ENCODE results near the gene NAMPT.
A peak's percentile ranks its signal among the peaks of the same experiment; 100 is the strongest.

DNA sequence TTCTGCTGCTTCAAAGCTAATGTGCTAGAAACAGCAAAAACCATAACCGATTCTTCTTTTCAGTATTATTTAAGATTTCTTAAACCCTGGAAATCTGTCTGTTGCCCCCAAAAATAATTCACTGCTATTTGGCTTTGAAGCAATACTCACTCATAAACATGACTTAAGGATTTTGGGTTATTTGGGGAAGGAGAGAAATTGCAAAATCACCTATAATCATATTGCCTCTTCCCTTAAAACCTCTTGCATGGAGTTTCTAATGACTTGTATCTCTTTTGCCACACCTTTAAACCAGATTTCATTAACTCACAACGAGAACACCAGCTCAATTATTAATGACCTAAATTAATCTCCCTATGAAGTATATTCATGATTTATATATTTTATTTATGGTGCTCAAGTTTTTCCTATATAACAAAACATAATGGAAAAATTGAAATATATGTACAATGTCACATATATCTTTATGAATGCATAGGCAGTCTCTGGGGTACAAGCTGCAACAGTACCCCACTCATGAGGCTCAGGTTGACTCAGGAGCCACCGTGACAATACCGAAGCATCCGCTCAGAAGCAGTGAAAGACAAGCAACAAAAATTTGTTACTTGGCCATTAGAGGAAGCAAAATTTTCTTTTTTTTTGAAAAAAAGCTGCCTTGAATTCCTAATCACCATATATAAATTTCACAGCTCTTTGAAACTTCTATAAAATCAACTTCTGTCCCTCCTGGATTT lies 3.0 kb downstream of the NAMPT start:
- peak; percentile 28 for TF ChIP-seq POLR2A (IDR thresholded peaks at IDR 0.05)
- TF ChIP-seq, protein P1, sequence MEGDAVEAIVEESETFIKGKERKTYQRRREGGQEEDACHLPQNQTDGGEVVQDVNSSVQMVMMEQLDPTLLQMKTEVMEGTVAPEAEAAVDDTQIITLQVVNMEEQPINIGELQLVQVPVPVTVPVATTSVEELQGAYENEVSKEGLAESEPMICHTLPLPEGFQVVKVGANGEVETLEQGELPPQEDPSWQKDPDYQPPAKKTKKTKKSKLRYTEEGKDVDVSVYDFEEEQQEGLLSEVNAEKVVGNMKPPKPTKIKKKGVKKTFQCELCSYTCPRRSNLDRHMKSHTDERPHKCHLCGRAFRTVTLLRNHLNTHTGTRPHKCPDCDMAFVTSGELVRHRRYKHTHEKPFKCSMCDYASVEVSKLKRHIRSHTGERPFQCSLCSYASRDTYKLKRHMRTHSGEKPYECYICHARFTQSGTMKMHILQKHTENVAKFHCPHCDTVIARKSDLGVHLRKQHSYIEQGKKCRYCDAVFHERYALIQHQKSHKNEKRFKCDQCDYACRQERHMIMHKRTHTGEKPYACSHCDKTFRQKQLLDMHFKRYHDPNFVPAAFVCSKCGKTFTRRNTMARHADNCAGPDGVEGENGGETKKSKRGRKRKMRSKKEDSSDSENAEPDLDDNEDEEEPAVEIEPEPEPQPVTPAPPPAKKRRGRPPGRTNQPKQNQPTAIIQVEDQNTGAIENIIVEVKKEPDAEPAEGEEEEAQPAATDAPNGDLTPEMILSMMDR (IDR thresholded peaks at IDR 0.05) = no peak

All from right lobe of liver (tissue), 4 donors.